ENCODE results near the gene CGREF1.

Gene CGREF1

GRCh38 chr2:27074738-27075565 lies 44.0 kb downstream of the CGREF1 start:
- DNase-seq (ENCODE audit: low read depth in 3 of 3, low spot score in 1 of 3) = no peak

- no peak for DNase-seq (ENCODE audit: low read depth in 3 of 3, low spot score in 1 of 3)
Observed at GRCh38 chr2:27073782-27074181, 45.1 kb downstream of the CGREF1 start.

DNA sequence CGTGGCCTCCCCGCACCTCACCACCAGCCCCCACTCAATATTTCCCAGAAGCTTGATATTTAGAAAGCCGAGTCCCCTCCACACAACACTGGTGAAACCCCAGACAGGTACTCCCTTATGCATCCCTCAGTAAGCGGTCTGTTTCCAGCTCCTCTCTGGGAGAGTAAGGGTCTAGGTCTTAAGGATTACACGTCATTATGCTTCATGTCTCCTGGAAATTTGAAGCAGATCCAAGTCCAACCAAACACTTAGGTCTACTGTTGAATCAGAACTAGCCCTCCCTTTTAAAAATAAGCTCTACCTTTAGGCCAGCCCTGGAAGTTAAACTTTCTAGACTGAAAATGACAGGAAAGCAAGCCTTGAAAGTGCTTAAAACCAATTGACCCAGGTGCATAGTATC lies 46.0 kb downstream of the CGREF1 start:
- no peak for DNase-seq (ENCODE audit: low read depth in 3 of 3, low spot score in 1 of 3)

DNA sequence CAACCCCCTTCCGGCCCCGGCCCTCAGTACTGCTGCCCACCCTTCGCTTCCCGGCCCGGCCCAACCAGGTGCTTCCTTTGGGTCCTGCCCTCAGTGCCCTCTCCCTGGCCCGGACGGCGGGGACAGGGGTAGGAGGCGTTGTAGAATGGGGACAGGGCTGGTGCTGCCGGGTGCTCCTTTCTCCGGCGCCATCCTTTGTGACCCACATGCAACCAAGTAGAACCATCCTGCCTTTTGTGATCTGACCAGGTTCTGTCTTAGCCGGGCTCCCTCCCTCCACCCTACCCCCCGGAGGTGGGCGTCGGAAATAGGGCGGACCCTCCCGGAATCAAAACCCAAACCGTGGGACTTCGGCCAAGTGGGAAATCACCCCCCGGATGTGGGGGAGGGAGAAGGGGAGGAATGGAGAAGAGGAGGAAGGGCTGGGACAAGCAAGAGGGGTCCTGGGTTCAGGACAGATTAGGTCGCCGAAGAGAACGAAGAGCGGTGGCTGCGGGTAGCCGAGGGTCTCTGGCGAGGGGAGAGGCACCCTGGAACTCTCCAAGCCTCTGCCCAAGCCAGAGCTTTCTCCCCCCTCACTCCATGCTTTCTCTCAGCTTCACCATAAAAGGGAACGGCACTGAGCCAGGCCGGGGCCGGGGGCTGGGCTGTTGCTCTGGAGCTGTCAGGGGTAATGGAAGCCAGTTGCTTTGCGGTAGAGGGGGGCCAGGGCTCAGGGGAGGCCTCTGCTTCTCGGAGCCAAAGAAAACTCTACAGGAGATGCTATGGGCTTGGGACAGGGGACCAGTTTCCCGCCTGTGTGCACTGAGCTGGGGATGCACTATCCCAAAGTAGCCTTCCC lies 46.7 kb downstream of the CGREF1 start:
- no peak for DNase-seq (ENCODE audit: low read depth in 3 of 3, low spot score in 1 of 3)

- DNase-seq (ENCODE audit: low read depth in 3 of 3, low spot score in 1 of 3) = peak; percentile 67 to 84 (median 79)
Observed at GRCh38 chr2:27071277-27071989, 47.5 kb downstream of the CGREF1 start, which contains the start of gene OST4. Gene OST4, minus strand, starts transcription at chr2:27071654.

DNA sequence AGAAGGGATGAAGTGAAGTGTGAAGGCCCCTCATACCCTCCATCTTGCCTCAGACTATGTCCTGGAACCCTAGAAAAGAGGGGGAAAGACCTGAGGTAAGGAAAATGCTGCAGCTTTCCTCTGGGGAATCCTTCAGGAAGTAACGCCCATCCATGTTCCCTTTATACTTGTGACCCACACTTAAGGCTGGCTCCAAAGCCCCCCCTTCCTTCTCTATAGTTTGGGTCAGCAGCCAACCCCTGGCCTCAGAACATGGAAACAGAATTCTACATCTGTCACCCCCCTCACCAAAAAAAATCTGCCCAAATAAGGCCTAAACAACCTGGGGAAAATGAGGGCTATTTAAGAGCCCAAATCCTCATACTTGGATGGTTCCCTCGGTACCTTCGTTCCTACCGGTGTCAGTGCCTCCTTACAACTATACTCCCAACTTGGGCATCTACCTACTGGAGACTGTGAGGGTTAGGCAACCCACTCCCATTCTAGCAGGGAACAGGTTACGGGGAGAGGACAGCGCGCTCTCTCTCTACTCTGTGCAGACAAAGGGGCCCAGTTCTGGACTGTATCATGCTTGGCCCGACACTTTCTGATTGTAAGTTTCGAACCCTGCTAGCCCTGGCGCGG lies 48.2 kb downstream of the CGREF1 start:
- DNase-seq (ENCODE audit: low read depth in 3 of 3, low spot score in 1 of 3) = no peak

DNA sequence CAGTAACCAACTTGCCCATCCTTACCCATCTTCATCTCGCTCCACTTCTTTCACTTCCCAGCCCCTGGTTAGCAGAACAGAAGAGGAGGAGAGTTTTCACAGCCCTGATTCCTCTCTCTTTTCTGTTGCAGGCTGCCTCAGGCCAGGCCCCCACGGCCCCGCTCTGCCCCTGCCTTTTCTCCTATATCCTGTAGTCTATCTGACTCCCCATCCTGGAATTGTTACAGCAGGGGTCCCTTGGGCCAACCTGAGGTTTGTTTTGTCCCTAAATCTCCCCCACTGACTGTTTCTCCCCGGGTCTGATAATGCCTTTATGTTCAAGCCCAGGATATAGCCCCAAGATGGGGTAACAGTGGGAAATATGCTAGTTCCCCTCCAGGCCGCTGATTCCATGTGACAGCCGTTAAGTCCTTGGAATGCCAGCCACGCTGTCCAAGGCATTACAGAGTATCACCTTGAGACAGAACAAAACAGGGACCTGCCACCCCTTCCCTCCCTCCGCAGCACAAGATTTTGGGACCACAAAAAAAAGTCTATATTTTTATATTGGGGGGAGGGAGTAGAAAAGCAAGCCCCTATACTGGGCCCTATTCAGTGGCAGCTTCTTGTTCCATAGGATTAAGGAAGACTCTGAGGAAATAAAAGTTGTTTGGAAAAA lies 48.8 kb downstream of the CGREF1 start:
- no peak for DNase-seq (ENCODE audit: low read depth in 3 of 3, low spot score in 1 of 3)

DNA sequence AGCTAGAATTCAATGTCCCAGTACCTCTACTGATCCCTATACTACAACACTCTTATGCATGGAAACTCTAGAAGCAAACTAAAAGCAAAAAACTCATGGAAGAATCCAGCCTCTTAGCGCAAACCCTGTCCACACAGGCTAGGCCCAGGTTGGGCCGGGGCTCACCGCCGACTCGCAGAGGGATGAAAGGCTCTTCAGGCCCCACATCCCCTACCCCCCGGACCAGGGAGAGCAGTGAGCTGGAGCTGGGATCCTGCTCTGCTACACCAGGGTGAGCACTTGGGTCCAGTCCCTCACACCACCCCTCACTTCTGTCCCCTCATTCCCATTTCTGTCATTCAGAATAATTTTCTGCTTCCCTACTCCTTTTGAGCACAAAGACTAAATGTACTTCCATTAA lies 49.5 kb downstream of the CGREF1 start:
- no peak for DNase-seq (ENCODE audit: low read depth in 3 of 3, low spot score in 1 of 3)

- DNase-seq (ENCODE audit: low read depth in 3 of 3, low spot score in 1 of 3) = no peak
Observed at GRCh38 chr2:27067385-27067784, 51.5 kb downstream of the CGREF1 start.

DNA sequence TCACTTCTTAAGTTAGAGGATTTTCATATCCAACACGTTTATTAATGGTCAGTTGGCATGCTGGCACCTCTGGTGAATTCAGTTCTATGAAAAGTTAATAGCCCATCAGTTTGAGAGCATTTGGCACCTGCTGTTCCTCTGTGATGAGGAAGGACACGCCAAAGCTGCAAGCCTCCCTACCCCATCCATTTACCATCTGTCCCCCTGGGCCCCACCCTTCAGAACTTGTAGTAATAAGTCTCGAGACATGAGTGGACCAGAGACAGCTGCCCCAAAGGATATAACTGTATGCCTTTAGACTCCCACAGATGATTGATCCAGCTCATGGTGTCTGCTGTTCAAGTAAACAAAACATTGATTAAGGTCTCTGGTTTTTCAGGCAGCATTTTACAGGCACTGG lies 53.8 kb downstream of the CGREF1 start:
- DNase-seq (ENCODE audit: low read depth in 3 of 3, low spot score in 1 of 3) = no peak

GRCh38 chr2:27060323-27060722 lies 58.6 kb downstream of the CGREF1 start:
- no peak for DNase-seq (ENCODE audit: low read depth in 3 of 3, low spot score in 1 of 3)

DNA sequence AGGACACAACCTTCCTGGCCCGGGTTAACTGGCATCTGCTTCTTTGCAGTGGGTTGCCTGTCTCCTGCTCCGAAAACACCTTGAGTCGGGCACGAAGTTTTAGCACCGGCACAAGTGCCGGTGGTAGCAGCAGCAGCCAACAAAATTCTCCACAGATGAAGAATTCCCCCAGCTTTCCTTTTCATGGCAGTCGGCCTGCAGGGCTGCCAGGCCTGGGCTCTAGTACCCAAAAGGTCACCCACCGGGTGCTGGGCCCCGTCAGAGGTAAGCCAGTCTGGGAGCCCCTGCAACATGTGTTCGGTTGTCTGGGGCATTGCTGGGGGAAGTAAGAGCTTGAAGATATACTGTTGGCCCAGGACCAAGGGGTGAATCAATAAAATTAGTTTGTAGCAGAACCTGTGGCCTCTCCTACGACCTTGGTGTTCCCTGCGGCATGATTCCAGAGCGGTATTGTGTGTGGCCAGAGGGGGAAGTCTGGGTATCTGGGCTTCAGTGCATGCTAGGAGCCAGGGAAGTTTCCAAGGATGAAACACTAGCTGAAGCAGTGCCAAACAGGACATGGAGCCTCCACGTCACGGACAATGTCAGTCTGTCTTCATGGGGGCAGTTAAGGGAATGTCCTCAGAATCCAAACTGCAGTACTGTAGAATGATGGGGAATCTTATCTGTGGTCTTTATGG lies 59.6 kb downstream of the CGREF1 start:
- DNase-seq (ENCODE audit: low read depth in 3 of 3, low spot score in 1 of 3) = no peak

GRCh38 chr2:27058210-27058609 lies 60.7 kb downstream of the CGREF1 start:
- DNase-seq (ENCODE audit: low read depth in 3 of 3, low spot score in 1 of 3) = no peak

- no peak for DNase-seq (ENCODE audit: low read depth in 3 of 3, low spot score in 1 of 3)
Observed at GRCh38 chr2:27057184-27057583, 61.7 kb downstream of the CGREF1 start.

- no peak for DNase-seq (ENCODE audit: low read depth in 3 of 3, low spot score in 1 of 3)
Observed at GRCh38 chr2:27054721-27055120, 64.2 kb downstream of the CGREF1 start.

GRCh38 chr2:27053776-27054175 lies 65.2 kb downstream of the CGREF1 start:
- no peak for DNase-seq (ENCODE audit: low read depth in 3 of 3, low spot score in 1 of 3)

GRCh38 chr2:27053321-27053720 lies 65.6 kb downstream of the CGREF1 start:
- DNase-seq (ENCODE audit: low read depth in 3 of 3, low spot score in 1 of 3) = no peak

- DNase-seq (ENCODE audit: low read depth in 3 of 3, low spot score in 1 of 3) = peak in 1 of 3 donors; percentile 3
Observed at GRCh38 chr2:27051902-27052645, 66.9 kb downstream of the CGREF1 start.

Data from stimulated activated CD4-positive, alpha-beta T cell treated with anti-CD3 and anti-CD28 coated beads, TNF-alpha, amount 100 ng/mL, for 1 hour (primary cell).